Measurements from ENCODE around the gene SASS6.

The SASS6 gene

DNA sequence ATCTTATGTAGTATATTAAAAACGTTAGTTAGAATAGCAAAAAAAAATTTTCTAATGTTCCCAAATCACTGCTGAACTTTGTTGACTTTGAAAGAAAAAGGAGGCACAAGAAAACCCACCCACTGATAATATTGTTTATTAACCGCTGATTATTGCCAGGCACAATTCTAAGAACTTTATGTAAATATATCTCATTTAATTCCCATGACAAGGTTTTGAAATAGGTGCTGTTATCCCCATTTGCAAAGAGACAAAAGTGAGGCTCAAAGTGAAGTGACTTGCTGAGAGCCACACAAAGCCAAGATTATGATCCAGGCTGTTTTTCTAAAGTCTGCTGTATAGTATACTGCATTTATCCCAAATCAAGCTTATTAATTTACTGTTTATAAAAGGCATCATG, 56.4 kb downstream of the SASS6 start:
- DNase-seq = no peak
- intact Hi-C loops (cut with DNase I; ENCODE audit: low total_unique reads) = no loop called here
- no peaks in the 10 kb centered on the region for H3K9me3 ChIP-seq
- H3K4me3 ChIP-seq = no peak overlapping the region
- peak overlapping the region; percentile 20 to 39 for H3K27ac ChIP-seq
- peaks cover 37 to 73% (median 66%) of the 10 kb centered on the region in 3 donors for H3K36me3 ChIP-seq
- peaks cover 0 to 18% (median 2%) of the 10 kb centered on the region in 4 donors for H3K4me1 ChIP-seq
- TF ChIP-seq, protein P1, sequence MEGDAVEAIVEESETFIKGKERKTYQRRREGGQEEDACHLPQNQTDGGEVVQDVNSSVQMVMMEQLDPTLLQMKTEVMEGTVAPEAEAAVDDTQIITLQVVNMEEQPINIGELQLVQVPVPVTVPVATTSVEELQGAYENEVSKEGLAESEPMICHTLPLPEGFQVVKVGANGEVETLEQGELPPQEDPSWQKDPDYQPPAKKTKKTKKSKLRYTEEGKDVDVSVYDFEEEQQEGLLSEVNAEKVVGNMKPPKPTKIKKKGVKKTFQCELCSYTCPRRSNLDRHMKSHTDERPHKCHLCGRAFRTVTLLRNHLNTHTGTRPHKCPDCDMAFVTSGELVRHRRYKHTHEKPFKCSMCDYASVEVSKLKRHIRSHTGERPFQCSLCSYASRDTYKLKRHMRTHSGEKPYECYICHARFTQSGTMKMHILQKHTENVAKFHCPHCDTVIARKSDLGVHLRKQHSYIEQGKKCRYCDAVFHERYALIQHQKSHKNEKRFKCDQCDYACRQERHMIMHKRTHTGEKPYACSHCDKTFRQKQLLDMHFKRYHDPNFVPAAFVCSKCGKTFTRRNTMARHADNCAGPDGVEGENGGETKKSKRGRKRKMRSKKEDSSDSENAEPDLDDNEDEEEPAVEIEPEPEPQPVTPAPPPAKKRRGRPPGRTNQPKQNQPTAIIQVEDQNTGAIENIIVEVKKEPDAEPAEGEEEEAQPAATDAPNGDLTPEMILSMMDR (IDR thresholded peaks at IDR 0.05) = no peak
- no peaks in the 10 kb centered on the region for H3K27me3 ChIP-seq

DNA sequence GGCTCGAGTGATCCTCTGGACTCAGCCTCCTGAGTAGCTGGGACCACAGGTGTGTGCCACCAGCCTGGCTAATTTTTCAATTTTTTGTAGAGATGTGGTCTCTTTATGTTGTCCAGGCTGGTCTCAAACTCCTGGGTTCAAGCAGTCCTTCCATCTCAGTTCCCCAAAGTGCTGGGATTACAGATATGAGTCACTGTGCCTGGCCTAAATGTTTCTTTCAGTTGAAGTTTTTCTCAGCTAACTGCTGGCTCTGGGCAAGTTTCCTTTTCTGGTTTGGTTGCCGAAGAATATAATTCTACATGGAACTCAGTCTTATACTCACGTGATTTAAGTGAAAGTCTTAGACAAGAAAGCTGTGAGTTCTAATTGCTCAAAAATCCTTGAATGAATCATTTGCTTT, 57.0 kb downstream of the SASS6 start:
- Histone ChIP-seq H3K4me1 (peaks cover 0 to 14% (median 0%) of the 10 kb centered on the region in 4 donors), H3K9me3 (no peaks in the 10 kb centered on the region), H3K4me3 (no peak overlapping the region), H3K27me3 (no peaks in the 10 kb centered on the region), H3K36me3 (peaks cover 33 to 72% (median 65%) of the 10 kb centered on the region in 3 donors), H3K27ac (peak overlapping the region; percentile 20 to 39)
- DNase-seq = no peak
- intact Hi-C loops (cut with DNase I; ENCODE audit: low total_unique reads) = no loop called here
- TF ChIP-seq, protein P1 (IDR thresholded peaks at IDR 0.05) = no peak

DNA sequence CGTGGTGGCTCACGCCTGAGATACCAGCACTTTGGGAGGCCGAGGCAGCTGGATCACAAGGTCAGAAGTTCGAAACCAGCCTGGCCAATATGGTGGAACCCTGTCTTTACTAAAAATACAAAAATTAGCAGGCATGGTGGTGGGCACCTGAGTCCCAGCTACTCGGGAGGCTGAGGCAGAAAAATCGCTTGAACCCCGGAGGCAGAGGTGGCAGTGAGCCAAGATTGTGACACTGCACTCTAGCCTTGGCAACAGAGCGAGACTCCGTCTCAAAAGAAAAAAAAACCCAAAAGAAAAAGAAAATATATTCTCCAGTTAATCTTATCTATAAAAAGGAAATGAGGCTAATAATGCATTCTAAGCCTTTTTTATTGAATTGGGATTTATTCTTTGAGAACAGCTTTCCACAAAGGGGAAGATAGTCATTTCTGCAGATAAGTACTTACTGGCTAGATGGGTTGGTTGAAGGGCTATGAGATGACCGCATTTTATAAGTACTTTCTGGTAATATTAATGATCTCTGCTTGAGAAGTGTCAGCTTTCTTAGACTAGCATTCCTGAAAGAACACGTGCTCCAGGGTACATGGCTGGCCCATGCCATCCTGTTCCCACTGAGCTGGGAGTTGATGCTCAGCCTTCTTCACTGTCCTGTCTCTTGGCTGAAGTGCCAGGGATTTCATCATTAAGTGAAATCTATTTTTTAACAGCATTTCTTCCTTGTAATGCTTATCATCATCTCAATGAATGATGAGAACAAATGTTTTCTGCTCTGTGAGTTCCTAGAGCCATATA, 57.9 kb downstream of the SASS6 start:
- Histone ChIP-seq H3K4me3 (no peak overlapping the region), H3K27ac (peak overlapping the region in 1 of 2 donors; percentile 39), H3K36me3 (peaks cover 33 to 72% (median 65%) of the 10 kb centered on the region in 3 donors), H3K4me1 (peaks cover 0 to 14% (median 0%) of the 10 kb centered on the region in 4 donors), H3K9me3 (no peaks in the 10 kb centered on the region), H3K27me3 (no peaks in the 10 kb centered on the region)
- intact Hi-C loops (cut with DNase I; ENCODE audit: low total_unique reads) = no loop called here
- TF ChIP-seq, protein P1 (IDR thresholded peaks at IDR 0.05) = no peak
- no peak for DNase-seq

DNA sequence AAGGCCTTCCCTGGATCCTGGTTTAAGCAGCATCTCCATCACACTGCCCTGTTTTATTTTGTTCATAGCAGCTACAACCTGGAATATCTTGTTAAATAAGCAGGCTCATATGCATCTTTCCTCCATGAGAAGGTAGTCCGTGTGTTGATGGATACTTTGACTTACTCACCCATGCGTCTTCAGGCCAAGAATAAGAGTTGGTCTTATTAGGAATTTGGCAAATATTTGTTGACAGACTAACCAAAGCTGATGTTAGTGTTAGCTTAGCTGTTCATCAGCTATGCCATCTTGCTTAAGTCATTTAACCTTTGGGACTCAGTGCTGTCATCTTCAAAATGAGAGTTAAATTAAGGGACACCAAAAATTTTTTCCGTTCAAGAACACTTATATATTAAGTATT, 59.2 kb downstream of the SASS6 start:
- TF ChIP-seq, protein P1 (IDR thresholded peaks at IDR 0.05) = no peak
- Histone ChIP-seq H3K4me3 (no peak overlapping the region), H3K36me3 (peaks cover 35 to 72% (median 65%) of the 10 kb centered on the region in 3 donors), H3K4me1 (peaks cover 0 to 14% (median 0%) of the 10 kb centered on the region in 4 donors), H3K27ac (no peak overlapping the region), H3K9me3 (no peaks in the 10 kb centered on the region), H3K27me3 (no peaks in the 10 kb centered on the region)
- intact Hi-C loops (cut with DNase I; ENCODE audit: low total_unique reads) = no loop called here
- no peak for DNase-seq

DNA sequence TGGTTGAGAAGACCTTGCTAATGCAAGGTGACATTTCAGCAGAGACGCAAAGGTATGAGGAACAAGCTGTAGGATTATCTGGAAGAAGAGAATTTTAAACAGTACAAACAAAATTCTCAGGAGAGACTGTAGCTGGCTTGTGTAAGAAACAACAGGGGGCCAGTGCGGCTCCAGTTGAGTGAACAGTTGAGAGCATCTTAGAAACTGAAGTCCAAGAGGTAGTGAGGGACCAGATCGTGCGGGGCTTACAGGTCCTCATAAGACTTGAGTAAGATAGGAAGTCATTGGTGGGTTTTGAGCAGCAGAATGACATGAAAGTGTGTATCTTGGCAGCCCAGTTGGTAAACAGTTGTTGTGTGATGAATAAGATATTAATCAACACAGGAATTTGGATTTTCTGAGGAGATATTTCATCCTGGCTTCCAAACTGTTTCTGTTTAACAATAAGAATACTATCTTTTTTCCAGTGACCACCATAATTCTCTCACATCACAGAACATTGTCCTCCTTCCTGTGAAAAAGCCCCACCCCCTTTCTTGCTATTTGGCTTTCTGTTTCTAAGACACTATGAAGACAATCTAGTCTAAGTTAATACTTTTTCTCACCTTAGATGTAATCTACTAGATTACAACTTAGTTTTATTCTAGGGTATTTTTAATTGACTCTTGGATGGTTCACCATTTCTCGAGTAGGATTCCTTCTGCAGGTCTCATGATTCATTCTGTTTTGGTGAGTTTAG, 62.4 kb downstream of the SASS6 start:
- Histone ChIP-seq H3K9me3 (no peaks in the 10 kb centered on the region), H3K4me3 (no peak overlapping the region), H3K27me3 (no peaks in the 10 kb centered on the region), H3K27ac (no peak overlapping the region), H3K36me3 (peaks cover 39 to 86% (median 71%) of the 10 kb centered on the region in 3 donors), H3K4me1 (peaks cover 0 to 8% (median 2%) of the 10 kb centered on the region in 4 donors)
- intact Hi-C loops (cut with DNase I; ENCODE audit: low total_unique reads) = no loop called here
- TF ChIP-seq, protein P1 (IDR thresholded peaks at IDR 0.05) = no peak
- DNase-seq = no peak

Data from tibial artery (tissue), 4 donors.